ENCODE results near the gene TMEM51. TPM values are rescaled to one million over a fixed set of nuclear protein-coding genes. Genes with fewer than 3 reads are reported as not detected.

TMEM51 gene
- polyA plus RNA-seq, 1 donor (not counting 4 experiments of a cell fraction or from before 2014, with no cell fraction given) = 12.9 TPM

DNA sequence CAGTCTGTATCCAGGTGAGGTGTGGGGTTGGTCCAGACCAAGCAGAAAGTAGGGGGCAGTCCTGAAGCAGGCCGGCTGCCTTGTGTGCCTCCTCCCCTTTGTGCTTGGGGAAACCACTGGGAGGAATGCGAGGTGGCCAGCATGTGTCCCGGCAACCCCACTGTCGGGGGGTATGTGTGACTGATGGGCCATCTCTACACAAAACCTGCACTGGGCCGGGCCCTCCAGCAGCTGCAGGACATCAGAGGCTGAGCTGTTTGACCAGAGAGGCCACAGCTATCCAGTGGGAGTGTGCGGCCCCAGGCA is 33.3 kb downstream of the TMEM51 start:
- FAIRE-seq (no peak), DNase-seq (ENCODE audit: low read depth, low spot score) (no peak)
- Histone ChIP-seq H3K27ac (ENCODE audit: control insufficient read depth, insufficient read depth, low read length) (no peak overlapping the region), H3K79me2 (ENCODE audit: control insufficient read depth, insufficient read depth, low read length) (peaks cover 69% of the 10 kb centered on the region), H3K36me3 (ENCODE audit: control insufficient read depth in 2 of 2, extremely low read depth in 1 of 2, insufficient read depth in 2 of 2, low read length in 2 of 2) (peaks cover 0 to 1% of the 10 kb centered on the region in 2 experiments), H3K4me2 (ENCODE audit: control insufficient read depth, extremely low read depth, insufficient read depth, low read depth, low read length) (no peak overlapping the region), H3K4me3 (ENCODE audit: control insufficient read depth in 2 of 3, extremely low read depth in 1 of 3, insufficient read depth in 2 of 3, low read depth in 1 of 3, low read length in 3 of 3) (no peak overlapping the region), H2AFZ (ENCODE audit: control insufficient read depth, low read length) (no peak overlapping the region), H3K4me1 (ENCODE audit: control insufficient read depth, extremely low read depth, insufficient read depth, low read length) (no peaks in the 10 kb centered on the region), H3K9me1 (ENCODE audit: control insufficient read depth, extremely low read depth, insufficient read depth, low read length) (peaks cover 4% of the 10 kb centered on the region), H3K9ac (ENCODE audit: control insufficient read depth, extremely low read depth, insufficient read depth, low read length) (no peak overlapping the region), H3K9me3 (ENCODE audit: control insufficient read depth, low read depth, low read length) (no peaks in the 10 kb centered on the region), H3K27me3 (ENCODE audit: control insufficient read depth, extremely low read depth, insufficient read depth, low read length) (no peaks in the 10 kb centered on the region), H4K20me1 (ENCODE audit: control insufficient read depth, extremely low read depth, insufficient read depth, low read length) (peaks cover 4% of the 10 kb centered on the region)
- dilution Hi-C loops (cut with MboI; ENCODE audit: extremely low pct_ligation_motif_present, low sequenced_read_pairs) = no loop called here
- TF ChIP-seq CTCF (optimal IDR thresholded peaks at IDR 0.05 in 1 of 3, IDR thresholded peaks at IDR 0.05 in 1 of 3, conservative IDR thresholded peaks at IDR 0.05 in 1 of 3; ENCODE audit: extremely low read depth in 1 of 3, insufficient read depth in 2 of 3, low read length in 3 of 3) = no peak
- TF ChIP-seq EZH2 (IDR thresholded peaks at IDR 0.05; ENCODE audit: low read length) = no peak

- Histone ChIP-seq H3K27me3 (ENCODE audit: control insufficient read depth, extremely low read depth, insufficient read depth, low read length) (no peaks in the 10 kb centered on the region), H3K9me3 (ENCODE audit: control insufficient read depth, low read depth, low read length) (no peaks in the 10 kb centered on the region), H3K4me1 (ENCODE audit: control insufficient read depth, extremely low read depth, insufficient read depth, low read length) (no peaks in the 10 kb centered on the region), H3K9me1 (ENCODE audit: control insufficient read depth, extremely low read depth, insufficient read depth, low read length) (peaks cover 4% of the 10 kb centered on the region), H3K4me3 (ENCODE audit: control insufficient read depth in 2 of 3, extremely low read depth in 1 of 3, insufficient read depth in 2 of 3, low read depth in 1 of 3, low read length in 3 of 3) (no peak overlapping the region), H3K4me2 (ENCODE audit: control insufficient read depth, extremely low read depth, insufficient read depth, low read depth, low read length) (no peak overlapping the region), H3K36me3 (ENCODE audit: control insufficient read depth in 2 of 2, extremely low read depth in 1 of 2, insufficient read depth in 2 of 2, low read length in 2 of 2) (no peaks in the 10 kb centered on the region), H3K79me2 (ENCODE audit: control insufficient read depth, insufficient read depth, low read length) (peaks cover 68% of the 10 kb centered on the region), H4K20me1 (ENCODE audit: control insufficient read depth, extremely low read depth, insufficient read depth, low read length) (peaks cover 4% of the 10 kb centered on the region), H3K9ac (ENCODE audit: control insufficient read depth, extremely low read depth, insufficient read depth, low read length) (no peak overlapping the region), H3K27ac (ENCODE audit: control insufficient read depth, insufficient read depth, low read length) (no peak overlapping the region), H2AFZ (ENCODE audit: control insufficient read depth, low read length) (no peak overlapping the region)
- DNase-seq (ENCODE audit: low read depth, low spot score) (no peak), FAIRE-seq (no peak)
- dilution Hi-C loops (cut with MboI; ENCODE audit: extremely low pct_ligation_motif_present, low sequenced_read_pairs) = no loop called here
- TF ChIP-seq EZH2 (IDR thresholded peaks at IDR 0.05; ENCODE audit: low read length) (no peak), CTCF (optimal IDR thresholded peaks at IDR 0.05 in 1 of 3, IDR thresholded peaks at IDR 0.05 in 1 of 3, conservative IDR thresholded peaks at IDR 0.05 in 1 of 3; ENCODE audit: extremely low read depth in 1 of 3, insufficient read depth in 2 of 3, low read length in 3 of 3) (no peak)
These were observed 33.9 kb downstream of the TMEM51 start for GRCh38 chr1:15187175-15188129.

Measured in keratinocyte (primary cell).